ENCODE measurements around the gene ANXA8L1.

GRCh38 chr10:46326066-46326465 lies 49.5 kb upstream of the ANXA8L1 start:
- TF ChIP-seq CTCF (conservative IDR thresholded peaks at IDR 0.05): no peak
- no peak for TF ChIP-seq ZFX (IDR thresholded peaks at IDR 0.05)

Data from C4-2B (cell line).